WTC11 (cell line): ENCODE measurements around the gene PPP1R18. TPM values are rescaled to one million over a fixed set of nuclear protein-coding genes. Genes with fewer than 3 reads are reported as not detected.

ENCODE experiments used
- ATAC-seq: fragments of 200-7000 bp; cut with Tn5 transposase; 2 replicates; pipeline ENCODE4 v1.10.0; 2021; ENCODE audit warnings: mild to moderate bottlenecking, moderate library complexity
- CTCF ChIA-PET: fragments of 300-600 bp; sonication (Branson Sonifier 250); formaldehyde crosslinking; loops from one replicate; lab custom pipeline; 2021; ENCODE audit warnings: antibody characterized with exemption; lab: Charles Lee
- POLR2A ChIA-PET: fragments of 350-600 bp; sonication (Branson Sonifier 250); formaldehyde crosslinking; loops from one replicate; lab custom pipeline; 2021; ENCODE audit warnings: antibody characterized with exemption; lab: Charles Lee
- DNase-seq: peaks from one replicate; pipeline ENCODE4 v3.0.0; 2021; ENCODE audit warnings: low spot score
- H3K27ac Mint-ChIP-seq: 2 replicates; pipeline ENCODE4 v1.8.0; 2021; ENCODE audit warnings: mixed read lengths
- H3K27me3 Mint-ChIP-seq: 2 replicates; pipeline ENCODE4 v1.8.0; 2021; ENCODE audit warnings: low read depth, mild to moderate bottlenecking, moderate library complexity, mixed read lengths
- H3K36me3 Mint-ChIP-seq: 2 replicates; pipeline ENCODE4 v1.8.0; 2021; ENCODE audit warnings: mixed read lengths
- H3K4me1 Mint-ChIP-seq: 2 replicates; pipeline ENCODE4 v1.8.0; 2022; ENCODE audit warnings: mixed read lengths
- H3K4me3 Mint-ChIP-seq: 2 replicates; pipeline ENCODE4 v1.8.0; 2021; ENCODE audit warnings: mild to moderate bottlenecking, moderate library complexity, mixed read lengths
- H3K9me3 Mint-ChIP-seq: 2 replicates; pipeline ENCODE4 v1.8.0; 2021; ENCODE audit warnings: mixed read lengths
- CREM ChIP-seq: sonication (generic); formaldehyde crosslinking; IDR thresholded peaks from 2 replicates; pipeline ENCODE4 v1.8.1; 2022; ENCODE audit warnings: mild to moderate bottlenecking, missing genetic modification reagents, moderate library complexity
- E2F4 ChIP-seq: sonication (generic); formaldehyde crosslinking; IDR thresholded peaks from 2 replicates; pipeline ENCODE4 v1.8.1; 2022; ENCODE audit warnings: low read depth, mild to moderate bottlenecking, moderate library complexity, missing genetic modification reagents, borderline replicate concordance
- GABPB1 ChIP-seq: sonication (generic); formaldehyde crosslinking; IDR thresholded peaks from 2 replicates; pipeline ENCODE4 v1.8.1; 2023; ENCODE audit warnings: mild to moderate bottlenecking, missing genetic modification reagents
- SP1 ChIP-seq: sonication (generic); formaldehyde crosslinking; conservative IDR thresholded peaks from 2 replicates; pipeline ENCODE4 v1.8.1; 2022; ENCODE audit warnings: missing genetic modification reagents
- ZBTB43 ChIP-seq: sonication (generic); formaldehyde crosslinking; IDR thresholded peaks from 2 replicates; pipeline ENCODE4 v1.8.1; 2023; ENCODE audit warnings: mild to moderate bottlenecking, missing genetic modification reagents
- ZNF219 ChIP-seq: sonication (generic); formaldehyde crosslinking; IDR thresholded peaks from 2 replicates; pipeline ENCODE4 v1.8.0; 2023; ENCODE audit warnings: missing genetic modification reagents, mild to moderate bottlenecking, borderline replicate concordance
- ZNF317 ChIP-seq: sonication (generic); formaldehyde crosslinking; IDR thresholded peaks from 2 replicates; pipeline ENCODE4 v1.8.1; 2023; ENCODE audit warnings: low read depth, mild to moderate bottlenecking, moderate library complexity, missing genetic modification reagents, borderline replicate concordance
- ZNF416 ChIP-seq: fragments of 250-450 bp; sonication (Bioruptor Pico); IDR thresholded peaks from 2 replicates; pipeline ENCODE4 v1.9.0; 2021; ENCODE audit warnings: mild to moderate bottlenecking, inconsistent platforms
- total RNA-seq: library from RNA; stranded (reverse); gene quantifications from 3 replicates; pipeline ENCODE4 v1.2.3, GENCODE V29; 2021
- TF ChIP-seq, protein P1 (sequence below): sonication (generic); formaldehyde crosslinking; IDR thresholded peaks from 2 replicates; pipeline ENCODE4 v1.8.1; 2023; ENCODE audit warnings: mild to moderate bottlenecking, moderate library complexity, missing genetic modification reagents
- TF ChIP-seq, protein P2 (sequence below): sonication (generic); formaldehyde crosslinking; IDR thresholded peaks from 2 replicates; pipeline ENCODE4 v1.8.0; 2023; ENCODE audit warnings: missing genetic modification reagents, mild to moderate bottlenecking, borderline replicate concordance
- TF ChIP-seq, protein P3 (sequence below): fragments of 200-600 bp; IDR thresholded peaks from 2 replicates; pipeline ENCODE4 v1.8.0; 2022; ENCODE audit warnings: antibody characterized with exemption
- TF ChIP-seq, protein P4 (sequence below): sonication (generic); formaldehyde crosslinking; IDR thresholded peaks from 2 replicates; pipeline ENCODE4 v1.8.0; 2022; ENCODE audit warnings: mild to moderate bottlenecking, missing genetic modification reagents

The PPP1R18 gene
- total RNA-seq, 1 experiment from 2014 or later = 36.5 TPM

- Mint-ChIP-seq H3K9me3 (no peaks in the 10 kb centered on the region), H3K27ac (peak within 1 kb of the TSS; percentile 58), H3K27me3 (no peaks in the 10 kb centered on the region), H3K36me3 (peaks cover 35% of the 10 kb centered on the region), H3K4me3 (peak within 1 kb of the TSS; percentile 93), H3K4me1 (peaks cover 8% of the 10 kb centered on the region)
- TF ChIP-seq ZNF416 (CRISPR knock-in tag) (no peak), E2F4 (CRISPR knock-in tag) (no peak), ZBTB43 (CRISPR knock-in tag) (no peak), ZNF317 (CRISPR knock-in tag) (peak; percentile 25; the same call in 1 of the 2 replicates), GABPB1 (CRISPR knock-in tag) (peak; percentile 57; the same call in 1 of the 2 replicates), SP1 (peak; percentile 64; the same call in 1 of the 2 replicates), ZNF219 (CRISPR knock-in tag) (no peak), CREM (CRISPR knock-in tag) (peak; percentile 63; the same call in 1 of the 2 replicates)
- TF ChIP-seq, protein P1, sequence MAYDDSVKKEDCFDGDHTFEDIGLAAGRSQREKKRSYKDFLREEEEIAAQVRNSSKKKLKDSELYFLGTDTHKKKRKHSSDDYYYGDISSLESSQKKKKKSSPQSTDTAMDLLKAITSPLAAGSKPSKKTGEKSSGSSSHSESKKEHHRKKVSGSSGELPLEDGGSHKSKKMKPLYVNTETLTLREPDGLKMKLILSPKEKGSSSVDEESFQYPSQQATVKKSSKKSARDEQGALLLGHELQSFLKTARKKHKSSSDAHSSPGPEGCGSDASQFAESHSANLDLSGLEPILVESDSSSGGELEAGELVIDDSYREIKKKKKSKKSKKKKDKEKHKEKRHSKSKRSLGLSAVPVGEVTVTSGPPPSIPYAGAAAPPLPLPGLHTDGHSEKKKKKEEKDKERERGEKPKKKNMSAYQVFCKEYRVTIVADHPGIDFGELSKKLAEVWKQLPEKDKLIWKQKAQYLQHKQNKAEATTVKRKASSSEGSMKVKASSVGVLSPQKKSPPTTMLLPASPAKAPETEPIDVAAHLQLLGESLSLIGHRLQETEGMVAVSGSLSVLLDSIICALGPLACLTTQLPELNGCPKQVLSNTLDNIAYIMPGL = peak; percentile 91
- TF ChIP-seq, protein P2, sequence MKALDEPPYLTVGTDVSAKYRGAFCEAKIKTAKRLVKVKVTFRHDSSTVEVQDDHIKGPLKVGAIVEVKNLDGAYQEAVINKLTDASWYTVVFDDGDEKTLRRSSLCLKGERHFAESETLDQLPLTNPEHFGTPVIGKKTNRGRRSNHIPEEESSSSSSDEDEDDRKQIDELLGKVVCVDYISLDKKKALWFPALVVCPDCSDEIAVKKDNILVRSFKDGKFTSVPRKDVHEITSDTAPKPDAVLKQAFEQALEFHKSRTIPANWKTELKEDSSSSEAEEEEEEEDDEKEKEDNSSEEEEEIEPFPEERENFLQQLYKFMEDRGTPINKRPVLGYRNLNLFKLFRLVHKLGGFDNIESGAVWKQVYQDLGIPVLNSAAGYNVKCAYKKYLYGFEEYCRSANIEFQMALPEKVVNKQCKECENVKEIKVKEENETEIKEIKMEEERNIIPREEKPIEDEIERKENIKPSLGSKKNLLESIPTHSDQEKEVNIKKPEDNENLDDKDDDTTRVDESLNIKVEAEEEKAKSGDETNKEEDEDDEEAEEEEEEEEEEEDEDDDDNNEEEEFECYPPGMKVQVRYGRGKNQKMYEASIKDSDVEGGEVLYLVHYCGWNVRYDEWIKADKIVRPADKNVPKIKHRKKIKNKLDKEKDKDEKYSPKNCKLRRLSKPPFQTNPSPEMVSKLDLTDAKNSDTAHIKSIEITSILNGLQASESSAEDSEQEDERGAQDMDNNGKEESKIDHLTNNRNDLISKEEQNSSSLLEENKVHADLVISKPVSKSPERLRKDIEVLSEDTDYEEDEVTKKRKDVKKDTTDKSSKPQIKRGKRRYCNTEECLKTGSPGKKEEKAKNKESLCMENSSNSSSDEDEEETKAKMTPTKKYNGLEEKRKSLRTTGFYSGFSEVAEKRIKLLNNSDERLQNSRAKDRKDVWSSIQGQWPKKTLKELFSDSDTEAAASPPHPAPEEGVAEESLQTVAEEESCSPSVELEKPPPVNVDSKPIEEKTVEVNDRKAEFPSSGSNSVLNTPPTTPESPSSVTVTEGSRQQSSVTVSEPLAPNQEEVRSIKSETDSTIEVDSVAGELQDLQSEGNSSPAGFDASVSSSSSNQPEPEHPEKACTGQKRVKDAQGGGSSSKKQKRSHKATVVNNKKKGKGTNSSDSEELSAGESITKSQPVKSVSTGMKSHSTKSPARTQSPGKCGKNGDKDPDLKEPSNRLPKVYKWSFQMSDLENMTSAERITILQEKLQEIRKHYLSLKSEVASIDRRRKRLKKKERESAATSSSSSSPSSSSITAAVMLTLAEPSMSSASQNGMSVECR (CRISPR knock-in tag) = peak; percentile 61; the same call in 1 of the 2 replicates
- TF ChIP-seq, protein P3, sequence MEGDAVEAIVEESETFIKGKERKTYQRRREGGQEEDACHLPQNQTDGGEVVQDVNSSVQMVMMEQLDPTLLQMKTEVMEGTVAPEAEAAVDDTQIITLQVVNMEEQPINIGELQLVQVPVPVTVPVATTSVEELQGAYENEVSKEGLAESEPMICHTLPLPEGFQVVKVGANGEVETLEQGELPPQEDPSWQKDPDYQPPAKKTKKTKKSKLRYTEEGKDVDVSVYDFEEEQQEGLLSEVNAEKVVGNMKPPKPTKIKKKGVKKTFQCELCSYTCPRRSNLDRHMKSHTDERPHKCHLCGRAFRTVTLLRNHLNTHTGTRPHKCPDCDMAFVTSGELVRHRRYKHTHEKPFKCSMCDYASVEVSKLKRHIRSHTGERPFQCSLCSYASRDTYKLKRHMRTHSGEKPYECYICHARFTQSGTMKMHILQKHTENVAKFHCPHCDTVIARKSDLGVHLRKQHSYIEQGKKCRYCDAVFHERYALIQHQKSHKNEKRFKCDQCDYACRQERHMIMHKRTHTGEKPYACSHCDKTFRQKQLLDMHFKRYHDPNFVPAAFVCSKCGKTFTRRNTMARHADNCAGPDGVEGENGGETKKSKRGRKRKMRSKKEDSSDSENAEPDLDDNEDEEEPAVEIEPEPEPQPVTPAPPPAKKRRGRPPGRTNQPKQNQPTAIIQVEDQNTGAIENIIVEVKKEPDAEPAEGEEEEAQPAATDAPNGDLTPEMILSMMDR = peak; percentile 40; the same call in 1 of the 2 replicates
- TF ChIP-seq, protein P4, sequence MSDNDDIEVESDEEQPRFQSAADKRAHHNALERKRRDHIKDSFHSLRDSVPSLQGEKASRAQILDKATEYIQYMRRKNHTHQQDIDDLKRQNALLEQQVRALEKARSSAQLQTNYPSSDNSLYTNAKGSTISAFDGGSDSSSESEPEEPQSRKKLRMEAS = 0 out of 2 replicates have a peak, but pooled peaks have one; percentile 36
- CTCF ChIA-PET = interaction anchor here (0.7 to 1.9 kb wide), 39 partner anchors 8 to 419 kb away, joined by 3 to 34 read pairs (median 5); partner anchors contain the start of genes ABCF1, ATAT1, C6orf136 and MDC1
- POLR2A ChIA-PET = interaction anchor here (0.5 to 1.5 kb wide), 7 partner anchors 22 to 60 kb away, joined by 3 to 8 read pairs (median 3); partner anchors contain the start of gene MDC1
- DNase-seq (peak; percentile 89), ATAC-seq (peak; percentile 83)
Observed at GRCh38 chr6:30672445-30673253, 13.8 kb downstream of the PPP1R18 start, which contains the start of gene DHX16. Gene DHX16, minus strand, starts transcription at chr6:30673006. Its CDS starts 165 bp downstream, at chr6:30672841.
